Measurements from ENCODE around the gene PDE2A.

DNA sequence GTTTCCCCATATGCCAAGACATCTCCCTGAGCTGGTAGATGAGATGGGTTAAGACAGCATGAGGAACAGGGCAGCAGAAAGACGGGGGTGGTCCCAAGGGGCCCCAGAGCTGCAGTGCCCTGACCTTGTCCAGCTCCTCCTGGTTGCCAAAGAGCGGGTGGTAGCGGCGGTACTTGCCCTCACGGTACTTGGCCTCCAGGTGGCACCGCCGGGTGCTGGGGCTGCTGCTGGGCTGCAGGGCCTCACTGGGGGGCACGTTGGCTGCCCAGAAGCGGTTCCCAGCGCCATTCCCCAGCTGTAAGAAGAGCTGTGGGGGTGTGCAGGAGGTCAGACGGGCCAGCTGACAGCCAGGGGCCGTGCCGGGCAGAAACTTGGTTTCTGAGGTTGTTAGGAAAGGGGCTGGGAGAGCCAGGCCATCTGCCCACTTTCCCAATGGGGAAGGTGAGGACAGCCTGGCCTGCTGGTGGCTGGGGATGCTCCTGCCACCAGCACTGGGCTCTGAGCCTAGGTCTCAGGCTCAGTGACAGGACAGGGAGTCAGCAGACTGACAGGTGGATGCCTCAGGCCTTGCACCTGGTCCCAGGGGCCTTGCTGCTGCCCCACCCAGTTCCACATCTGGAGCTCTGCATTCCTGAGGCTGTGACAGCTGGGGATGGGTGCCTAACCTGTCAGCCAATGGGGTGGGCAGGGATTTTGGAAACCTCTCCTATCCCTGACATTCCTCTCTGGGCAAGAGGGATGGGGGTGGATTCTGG lies 30.0 kb upstream of the PDE2A start:
- TF ChIP-seq CTCF (IDR thresholded peaks at IDR 0.05; ENCODE audit: low read depth, low read length) (no peak), EZH2phosphoT487 (IDR thresholded peaks at IDR 0.05; ENCODE audit: low read depth) (no peak)
